Kidney (tissue), 14 donors: ENCODE data around the gene MEF2A. TPM values are rescaled to one million over a fixed set of nuclear protein-coding genes. Genes with fewer than 3 reads are reported as not detected.

Source experiments
- DNase-seq, 5 donors: peaks; one replicate each; pipeline ENCODE4 v3.0.0-alpha.2; 2013 to 2020
- FAIRE-seq: peaks from 2 replicates; lab custom pipeline; 2012; peaks lifted over from hg19 to GRCh38; lab: Jason Lieb, UNC
- H3K27ac ChIP-seq, 2 donors: one replicate each; pipeline ENCODE4 v1.7.0; 2013; ENCODE audit warnings: low read depth in 2 of 2, low read length in 2 of 2, inconsistent platforms in 1 of 2
- H3K27me3 ChIP-seq: one replicate; pipeline ENCODE4 v1.7.1; 2013; ENCODE audit warnings: low read length, inconsistent platforms; ENCODE audit not compliant: control insufficient read depth, insufficient read depth
- H3K36me3 ChIP-seq, 3 donors: one replicate each; pipeline versions ENCODE4 v1.7.0 to v1.7.1; 2013; ENCODE audit warnings: low read length in 3 of 3, control low read depth in 1 of 3, inconsistent platforms in 1 of 3; ENCODE audit not compliant: insufficient read depth in 3 of 3, control insufficient read depth in 2 of 3
- H3K4me1 ChIP-seq, 3 donors: one replicate each; pipeline versions ENCODE4 v1.7.0 to v1.7.1; 2013; ENCODE audit warnings: low read length in 3 of 3, inconsistent platforms in 1 of 3, low read depth in 1 of 3; ENCODE audit not compliant: control insufficient read depth in 2 of 3, insufficient read depth in 2 of 3
- H3K4me3 ChIP-seq, 3 donors: one replicate each; pipeline versions ENCODE4 v1.7.0 to v1.8.1; 2013; ENCODE audit warnings: low read length in 3 of 3, control low read depth in 1 of 3, inconsistent platforms in 1 of 3
- H3K9ac ChIP-seq, 3 donors: one replicate each; pipeline versions ENCODE4 v1.7.0 to v1.7.1; 2013; ENCODE audit warnings: low read length in 3 of 3, control low read depth in 1 of 3, inconsistent platforms in 1 of 3
- H3K9me3 ChIP-seq, 3 donors: one replicate each; pipeline versions ENCODE4 v1.7.0 to v1.7.1; 2013; ENCODE audit warnings: low read length in 3 of 3, control low read depth in 1 of 3, inconsistent platforms in 1 of 3; ENCODE audit not compliant: control insufficient read depth in 2 of 3, insufficient read depth in 1 of 3
- CTCF ChIP-seq: IDR thresholded peaks from 3 replicates; pipeline ENCODE4 v1.5.1; 2012; ENCODE audit warnings: mild to moderate bottlenecking, moderate library complexity, borderline replicate concordance; ENCODE audit not compliant: insufficient read depth; ENCODE audit errors: extremely low read depth
- intact Hi-C: fragments of 100-400 bp; cut with DNase I; formaldehyde crosslinking; loops from one replicate; pipeline ENCODE4 v1.11.1; 2022
- polyA plus RNA-seq: library from polyadenylated mRNA; stranded (reverse); fragments of 350-450 nt; fragmentation: Illumina TruSeq; extraction: RNeasy Lipid Tissue Mini Kit (QIAGEN cat#74804); gene quantifications from one replicate; pipeline ENCODE4 v1.2.3, GENCODE V29; 2014; ENCODE audit warnings: low read depth, low replicate concordance; ENCODE audit not compliant: insufficient read depth
- total RNA-seq: library from RNA; stranded (reverse); fragmentation: NEBNext Ultra II Directional; extraction: Animal tissue kit (Norgen Biotek cat#: 25700); gene quantifications from one replicate; pipeline ENCODE4 v1.2.1, GENCODE V29; 2021
- donor health status: control.
- donor health status: control.
- donor health status: control.
- donor health status: control.
- donor health status: control.
- donor health status: DM: yes; HTN: yes; CAD: no.
- donor health status: Normal renal cell carcinoma (clear cell type).

MEF2A gene
- total and polyA plus RNA-seq, 2 donors from 2014 or later, result 20.8 to 82.2 TPM

DNA sequence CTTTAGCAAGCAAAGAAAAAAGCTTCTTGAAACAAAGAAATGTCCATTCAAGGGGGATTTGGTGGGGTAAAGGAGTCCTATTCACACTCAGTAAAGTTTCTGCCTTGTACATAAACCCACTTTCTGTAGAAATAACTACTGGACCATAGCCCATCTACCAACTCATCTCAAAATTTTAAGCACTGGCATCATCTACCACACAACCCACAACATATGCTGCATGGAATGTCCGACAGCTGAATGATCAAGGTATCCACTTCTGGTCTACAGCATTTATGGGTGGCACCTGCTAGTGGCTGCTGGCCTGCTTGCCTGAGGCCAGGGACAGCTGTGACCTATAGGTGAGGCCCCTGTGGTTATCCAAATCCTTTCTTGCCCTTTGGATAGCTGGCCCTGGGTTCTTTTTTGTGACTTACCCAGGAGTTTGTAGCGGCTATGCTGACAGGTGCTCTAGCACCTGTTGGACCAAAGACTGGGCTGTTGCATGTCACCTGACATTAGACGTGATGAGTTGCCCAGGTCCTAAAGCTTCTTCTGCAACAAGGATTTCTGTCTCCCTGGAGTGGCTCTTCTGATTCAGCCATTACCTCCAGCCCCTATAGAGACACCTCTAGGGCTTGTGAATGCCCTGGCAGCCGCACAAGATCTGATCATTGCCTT lies 19.2 kb upstream of the MEF2A start:
- Histone ChIP-seq H3K4me1 (no peaks in the 10 kb centered on the region), H3K4me3 (no peak overlapping the region), H3K9ac (no peak overlapping the region), H3K27me3 (no peaks in the 10 kb centered on the region), H3K27ac (no peak overlapping the region), H3K36me3 (no peaks in the 10 kb centered on the region), H3K9me3 (no peaks in the 10 kb centered on the region)
- FAIRE-seq, result no peak
- no peak for DNase-seq
- intact Hi-C loops, result no loop called here
- TF ChIP-seq CTCF, result no peak

DNA sequence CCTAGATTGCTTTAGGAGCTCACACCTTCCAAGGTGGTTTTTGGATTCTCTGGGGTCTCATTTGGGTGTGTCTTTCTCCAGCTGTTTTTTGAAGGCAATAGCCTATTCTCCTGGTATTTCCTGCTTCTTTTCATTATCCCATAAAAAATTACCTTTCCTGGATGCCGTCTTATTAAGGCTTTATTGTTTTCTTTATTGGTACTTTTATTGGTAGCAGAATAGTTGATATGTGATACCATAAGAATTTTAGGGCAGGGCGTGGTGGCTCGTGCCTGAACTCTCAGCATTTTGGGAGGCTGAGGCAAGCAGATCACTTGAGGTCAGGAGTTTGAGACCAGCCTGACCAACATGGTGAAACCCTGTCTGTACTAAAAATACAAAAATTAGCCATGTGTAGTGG lies 18.3 kb upstream of the MEF2A start:
- no peaks in the 10 kb centered on the region for H3K4me1 ChIP-seq
- H3K9ac ChIP-seq, result no peak overlapping the region
- no peaks in the 10 kb centered on the region for H3K36me3 ChIP-seq
- TF ChIP-seq CTCF, result no peak
- intact Hi-C loops, result no loop called here
- no peaks in the 10 kb centered on the region for H3K27me3 ChIP-seq
- H3K27ac ChIP-seq, result no peak overlapping the region
- DNase-seq (no peak), FAIRE-seq (no peak)
- no peak overlapping the region for H3K4me3 ChIP-seq
- H3K9me3 ChIP-seq, result no peaks in the 10 kb centered on the region

DNA sequence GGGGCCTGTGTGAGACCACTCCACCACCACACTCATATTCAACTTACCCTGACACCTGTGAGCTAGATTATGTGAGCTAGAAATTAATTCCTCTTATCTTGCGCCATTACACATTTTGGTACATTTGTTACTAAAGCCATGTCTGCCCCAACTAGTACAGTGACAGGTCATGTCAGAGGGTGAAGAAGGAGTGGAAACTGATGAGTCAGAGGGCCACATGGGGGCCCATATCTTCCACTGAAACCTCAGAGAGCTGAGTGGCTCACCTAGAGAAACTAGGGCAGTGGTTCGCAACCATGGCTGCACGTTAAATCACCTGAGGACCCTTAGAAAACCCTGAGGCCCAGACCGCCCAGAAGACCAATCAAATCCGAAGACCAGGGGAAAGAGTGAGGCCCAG lies 15.7 kb upstream of the MEF2A start:
- H3K4me1 ChIP-seq, result no peaks in the 10 kb centered on the region
- FAIRE-seq (no peak), DNase-seq (no peak)
- no peak for TF ChIP-seq CTCF
- H3K9ac ChIP-seq, result no peak overlapping the region
- no peak overlapping the region for H3K4me3 ChIP-seq
- no peaks in the 10 kb centered on the region for H3K9me3 ChIP-seq
- no peaks in the 10 kb centered on the region for H3K36me3 ChIP-seq
- H3K27ac ChIP-seq, result no peak overlapping the region
- H3K27me3 ChIP-seq, result no peaks in the 10 kb centered on the region
- intact Hi-C loops, result no loop called here

- intact Hi-C loops, result no loop called here
- TF ChIP-seq CTCF, result no peak
- Histone ChIP-seq H3K36me3 (no peaks in the 10 kb centered on the region), H3K9ac (no peak overlapping the region), H3K4me1 (no peaks in the 10 kb centered on the region), H3K27me3 (no peaks in the 10 kb centered on the region), H3K9me3 (no peaks in the 10 kb centered on the region), H3K27ac (no peak overlapping the region), H3K4me3 (no peak overlapping the region)
- no peak for FAIRE-seq
- no peak for DNase-seq
Measured at GRCh38 chr15:99552111-99552510, 13.7 kb upstream of the MEF2A start.
